Heart left ventricle (tissue), 13 donors: ENCODE results near the gene NAGPA.

Experiments
- CTCF ChIP-seq, 12 donors: fragments of 200-600 bp; sonication (generic) in 4 of 12; IDR thresholded peaks; one replicate each; pipeline versions ENCODE4 v1.5.0 to v1.8.0; 2018 to 2022; ENCODE audit warnings: antibody characterized with exemption in 12 of 12, mild to moderate bottlenecking in 5 of 12
- POLR2A ChIP-seq, 2 donors: fragments of 450-650 bp; IDR thresholded peaks; one replicate each; pipeline ENCODE4 v1.6.1; 2017; ENCODE audit warnings: antibody characterized with exemption in 2 of 2, mild to moderate bottlenecking in 2 of 2, moderate library complexity in 2 of 2
- donor health status: ischemic (EF 13 %, LVEDD 7.1; RV severe dilation, severe dysfunction).
- donor health status: DM: no; HTN: yes; CAD: no.
- donor health status: DM: no; HTN: no; CAD: no.
- donor health status: ischemic (EF 25% LVEDD 6.9; RV normal size, moderate dysfunction).
- donor health status: ischemic (EF 25% LVEDD 5.7; RV mildly dilated, moderate dysfunction).
- donor health status: ischemic (EF 35%, LVEDD 5.7; RV mildly dilated, moderate dysfunction).
- donor health status: nonischemic (EF 11% LVEDD 7.7; RV severe dilation, severe dysfunction).
- donor health status: DM: yes; HTN: yes; CAD: no.
- donor health status: PGD.
- donor health status: ischemic (EF 29% LVEDD 5.4; RV normal size, mild dysfunction).
- donor health status: nonischemic (EF 23%, LVEDD 6.1; RV moderate dilation, normal function).

DNA sequence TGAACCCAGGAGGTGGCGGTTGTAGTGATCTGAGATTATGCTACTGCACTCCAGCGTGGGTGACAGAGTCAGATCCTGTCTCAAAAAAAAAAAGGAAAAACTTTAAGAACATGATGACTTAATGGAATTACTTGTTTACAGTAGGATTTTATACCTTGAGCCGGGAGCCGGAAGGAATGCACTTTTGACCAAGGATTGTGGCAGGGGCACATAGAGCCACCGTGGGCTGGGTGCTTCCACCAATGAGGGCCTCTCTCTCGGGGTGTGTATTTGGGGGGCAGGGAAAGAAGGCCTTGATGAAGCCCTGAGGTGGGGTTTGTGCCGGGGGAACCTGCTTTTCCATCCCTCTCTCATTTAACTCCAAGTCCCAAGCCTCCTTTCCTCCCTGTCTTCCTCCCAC lies 6.7 kb upstream of the NAGPA start:
- TF ChIP-seq CTCF (IDR thresholded peaks at IDR 0.05): no peak
- TF ChIP-seq POLR2A (IDR thresholded peaks at IDR 0.05): no peak
